K562 (cell line): ENCODE results near the gene ZNF169. TPM values are rescaled to one million over a fixed set of nuclear protein-coding genes. Genes with fewer than 3 reads are reported as not detected.
A peak's percentile ranks its signal among the peaks of the same experiment; 100 is the strongest.

Experiments
- CAMTA2 ChIP-seq: fragments of 250-450 bp; sonication (Bioruptor Pico); conservative IDR thresholded peaks from 2 replicates; pipeline ENCODE4 v1.5.1; 2022
- EHMT2 ChIP-seq: fragments of 450-650 bp; IDR thresholded peaks from 2 replicates; pipeline ENCODE4 v1.6.1; 2018; ENCODE audit warnings: antibody characterized with exemption
- FOXK1 ChIP-seq: sonication (generic); formaldehyde crosslinking; IDR thresholded peaks from 2 replicates; pipeline ENCODE4 v1.8.0; 2022; ENCODE audit warnings: missing genetic modification reagents, mild to moderate bottlenecking, borderline replicate concordance
- JUNB ChIP-seq: fragments of 450-650 bp; formaldehyde crosslinking; conservative IDR thresholded peaks from 2 replicates; pipeline ENCODE4 v1.4.0; 2020; ENCODE audit warnings: mild to moderate bottlenecking
- KLF6 ChIP-seq: fragments of 250-450 bp; sonication (Bioruptor Pico); IDR thresholded peaks from 2 replicates; pipeline ENCODE4 v1.4.0; 2020; ENCODE audit warnings: mild to moderate bottlenecking, moderate library complexity, borderline replicate concordance
- MEF2D ChIP-seq: conservative IDR thresholded peaks from 2 replicates; pipeline ENCODE4 v1.6.1; 2016; ENCODE audit warnings: low read depth, missing genetic modification characterization, missing compliant biosample characterization
- NCOA2 ChIP-seq, 2 experiments: fragments of 450-650 bp; IDR thresholded peaks; 2 replicates each; pipeline ENCODE4 v1.6.1; 2018; ENCODE audit warnings: mild to moderate bottlenecking in 2 of 2, moderate library complexity in 1 of 2; ENCODE audit not compliant: partially characterized antibody in 2 of 2
- NCOR1 ChIP-seq: fragments of 450-650 bp; IDR thresholded peaks from 2 replicates; pipeline ENCODE4 v1.6.1; 2016; ENCODE audit warnings: mild to moderate bottlenecking, moderate library complexity
- NUFIP1 ChIP-seq: fragments of 450-650 bp; IDR thresholded peaks from 2 replicates; pipeline ENCODE4 v1.6.1; 2018; ENCODE audit not compliant: partially characterized antibody
- PRPF4 ChIP-seq: fragments of 200-400 bp; formaldehyde crosslinking; IDR thresholded peaks from one replicate; pipeline ENCODE4 v1.6.1; 2017; ENCODE audit warnings: low read length, low read depth, mild to moderate bottlenecking; ENCODE audit not compliant: insufficient read depth, poor library complexity, severe bottlenecking
- RBM25 ChIP-seq: fragments of 200-400 bp; formaldehyde crosslinking; IDR thresholded peaks from 2 replicates; pipeline ENCODE4 v1.6.1; 2018; ENCODE audit warnings: low read length, low read depth, moderate library complexity; ENCODE audit not compliant: severe bottlenecking
- RNF219 ChIP-seq: fragments of 250-450 bp; sonication (Bioruptor Pico); IDR thresholded peaks from 2 replicates; pipeline ENCODE4 v1.5.0; 2022; ENCODE audit warnings: mild to moderate bottlenecking
- SIRT6 ChIP-seq: IDR thresholded peaks from one replicate; pipeline ENCODE4 v1.6.1; 2012; ENCODE audit warnings: low read depth, mild to moderate bottlenecking, control low read depth, inconsistent platforms, low read length, moderate library complexity
- TAF9B ChIP-seq: fragments of 450-650 bp; IDR thresholded peaks from 2 replicates; pipeline ENCODE4 v1.6.1; 2018; ENCODE audit warnings: mild to moderate bottlenecking; ENCODE audit not compliant: partially characterized antibody
- TCF15 ChIP-seq: fragments of 250-450 bp; sonication (Bioruptor Pico); IDR thresholded peaks from 2 replicates; pipeline ENCODE4 v1.8.0; 2022; ENCODE audit warnings: moderate library complexity, mild to moderate bottlenecking, inconsistent platforms
- ZBTB26 ChIP-seq: fragments of 450-650 bp; formaldehyde crosslinking; IDR thresholded peaks from 2 replicates; pipeline ENCODE4 v1.4.0; 2022; ENCODE audit warnings: missing genetic modification characterization
- ZNF551 ChIP-seq: fragments of 250-450 bp; sonication (Bioruptor Pico); IDR thresholded peaks from 2 replicates; pipeline ENCODE4 v1.5.0; 2021; ENCODE audit warnings: mild to moderate bottlenecking, moderate library complexity
- polyA plus RNA-seq, 8 experiments: library from polyadenylated mRNA; depleted of rRNA in 4 of 8; stranded (reverse) in 5 of 8; unstranded in 3 of 8; fragments of >200 nt; fragmentation: Nextera tagmentation in 2 of 8; fragmentation: Illumina TruSeq in 1 of 8; extraction: Ambion mirVana in 2 of 8; extraction: Trizol in 1 of 8; gene quantifications; 2 replicates each; pipeline versions ENCODE4 v1.2.1 to v1.2.3, GENCODE V29; 2011 to 2014; ENCODE audit warnings: inconsistent platforms in 1 of 8, missing spikeins in 1 of 8
- total RNA-seq, 7 experiments: library from RNA; depleted of rRNA in 6 of 7; stranded (reverse); fragments of >200 nt in 6 of 7; fragmentation: Illumina TruSeq in 2 of 7; extraction: Trizol in 2 of 7; gene quantifications; 2 replicates each; pipeline versions ENCODE4 v1.2.1 to v1.2.3, GENCODE V29; 2011 to 2021; ENCODE audit warnings: low replicate concordance in 1 of 7
- TF ChIP-seq, protein P1 (sequence below): fragments of 250-450 bp; sonication (Bioruptor Pico); IDR thresholded peaks from 2 replicates; pipeline ENCODE4 v1.9.0; 2021; ENCODE audit warnings: mild to moderate bottlenecking, inconsistent platforms
- TF ChIP-seq, protein P2 (sequence below): fragments of 250-450 bp; sonication (Bioruptor Pico); IDR thresholded peaks from 2 replicates; pipeline ENCODE4 v1.6.1; 2021; ENCODE audit warnings: mild to moderate bottlenecking
- TF ChIP-seq, protein P3 (sequence below): sonication (generic); formaldehyde crosslinking; IDR thresholded peaks from 2 replicates; pipeline ENCODE4 v1.9.0; 2022; ENCODE audit warnings: mild to moderate bottlenecking, missing genetic modification reagents
- TF ChIP-seq, protein P4 (sequence below): IDR thresholded peaks from 2 replicates; pipeline ENCODE4 v1.6.1; 2011; ENCODE audit not compliant: insufficient read length; ENCODE audit errors: extremely low read depth

ZNF169 gene
- total and polyA plus RNA-seq, 9 of the 15 experiments (the other 6 are each of a cell fraction or from before 2014, with no cell fraction given), result 2.0 to 16.2 (median 5.6) TPM

GRCh38 chr9:94212091-94212490 lies 47.0 kb upstream of the ZNF169 start (continued):
- TF ChIP-seq RBM25, result no peak
- TF ChIP-seq NUFIP1, result no peak
- TF ChIP-seq, protein P1, sequence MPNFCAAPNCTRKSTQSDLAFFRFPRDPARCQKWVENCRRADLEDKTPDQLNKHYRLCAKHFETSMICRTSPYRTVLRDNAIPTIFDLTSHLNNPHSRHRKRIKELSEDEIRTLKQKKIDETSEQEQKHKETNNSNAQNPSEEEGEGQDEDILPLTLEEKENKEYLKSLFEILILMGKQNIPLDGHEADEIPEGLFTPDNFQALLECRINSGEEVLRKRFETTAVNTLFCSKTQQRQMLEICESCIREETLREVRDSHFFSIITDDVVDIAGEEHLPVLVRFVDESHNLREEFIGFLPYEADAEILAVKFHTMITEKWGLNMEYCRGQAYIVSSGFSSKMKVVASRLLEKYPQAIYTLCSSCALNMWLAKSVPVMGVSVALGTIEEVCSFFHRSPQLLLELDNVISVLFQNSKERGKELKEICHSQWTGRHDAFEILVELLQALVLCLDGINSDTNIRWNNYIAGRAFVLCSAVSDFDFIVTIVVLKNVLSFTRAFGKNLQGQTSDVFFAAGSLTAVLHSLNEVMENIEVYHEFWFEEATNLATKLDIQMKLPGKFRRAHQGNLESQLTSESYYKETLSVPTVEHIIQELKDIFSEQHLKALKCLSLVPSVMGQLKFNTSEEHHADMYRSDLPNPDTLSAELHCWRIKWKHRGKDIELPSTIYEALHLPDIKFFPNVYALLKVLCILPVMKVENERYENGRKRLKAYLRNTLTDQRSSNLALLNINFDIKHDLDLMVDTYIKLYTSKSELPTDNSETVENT, result no peak
- TF ChIP-seq TAF9B, result no peak
- no peak for TF ChIP-seq ZBTB26 (CRISPR knock-in tag)
- TF ChIP-seq, protein P2, sequence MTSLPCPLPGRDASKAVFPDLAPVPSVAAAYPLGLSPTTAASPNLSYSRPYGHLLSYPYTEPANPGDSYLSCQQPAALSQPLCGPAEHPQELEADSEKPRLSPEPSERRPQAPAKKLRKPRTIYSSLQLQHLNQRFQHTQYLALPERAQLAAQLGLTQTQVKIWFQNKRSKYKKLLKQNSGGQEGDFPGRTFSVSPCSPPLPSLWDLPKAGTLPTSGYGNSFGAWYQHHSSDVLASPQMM (CRISPR knock-in tag), result no peak
- TF ChIP-seq ZNF551 (CRISPR knock-in tag), result no peak
- TF ChIP-seq NCOA2 (IDR thresholded peaks at IDR 0.05; ENCODE audit: partially characterized antibody in 2 of 2), result no peak
- no peak for TF ChIP-seq TCF15 (CRISPR knock-in tag)
- no peak for TF ChIP-seq SIRT6
- TF ChIP-seq KLF6, result no peak
- no peak for TF ChIP-seq EHMT2
- TF ChIP-seq FOXK1 (CRISPR knock-in tag), result no peak
- TF ChIP-seq, protein P3, sequence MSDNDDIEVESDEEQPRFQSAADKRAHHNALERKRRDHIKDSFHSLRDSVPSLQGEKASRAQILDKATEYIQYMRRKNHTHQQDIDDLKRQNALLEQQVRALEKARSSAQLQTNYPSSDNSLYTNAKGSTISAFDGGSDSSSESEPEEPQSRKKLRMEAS, result no peak
- TF ChIP-seq CAMTA2 (CRISPR knock-in tag), result no peak
- peak; percentile 78 for TF ChIP-seq NCOR1
- no peak for TF ChIP-seq PRPF4
- no peak for TF ChIP-seq JUNB
- TF ChIP-seq, protein P4, sequence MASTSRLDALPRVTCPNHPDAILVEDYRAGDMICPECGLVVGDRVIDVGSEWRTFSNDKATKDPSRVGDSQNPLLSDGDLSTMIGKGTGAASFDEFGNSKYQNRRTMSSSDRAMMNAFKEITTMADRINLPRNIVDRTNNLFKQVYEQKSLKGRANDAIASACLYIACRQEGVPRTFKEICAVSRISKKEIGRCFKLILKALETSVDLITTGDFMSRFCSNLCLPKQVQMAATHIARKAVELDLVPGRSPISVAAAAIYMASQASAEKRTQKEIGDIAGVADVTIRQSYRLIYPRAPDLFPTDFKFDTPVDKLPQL, result no peak
- TF ChIP-seq MEF2D (tag), result no peak
- no peak for TF ChIP-seq RNF219
